A673 (cell line): ENCODE results near the gene ZFAND2B. TPM values are rescaled to one million over a fixed set of nuclear protein-coding genes. Genes with fewer than 3 reads are reported as not detected.

Source experiments
- BruUV-seq: library from RNA; stranded (reverse); fragments of 400-500 nt; replicated peaks from 2 replicates; lab custom pipeline; 2021; lab: Mats Ljungman, UMichigan
- CTCF ChIA-PET: fragments of 300-600 bp; sonication (Branson Sonifier 250); formaldehyde crosslinking; loops from one replicate; lab custom pipeline; 2022; ENCODE audit warnings: antibody characterized with exemption; lab: Charles Lee
- POLR2A ChIA-PET: fragments of 300-600 bp; sonication (Branson Sonifier 250); formaldehyde crosslinking; loops from one replicate; lab custom pipeline; 2022; ENCODE audit warnings: antibody characterized with exemption; ENCODE audit not compliant: low non-redundant PET; lab: Charles Lee
- DNase-seq: peaks from one replicate; pipeline ENCODE4 v3.0.0-alpha.2; 2015; ENCODE audit warnings: low spot score
- H3K27ac ChIP-seq: fragments of 200-600 bp; sonication (generic); 2 replicates; pipeline ENCODE4 v1.5.1; 2016; ENCODE audit warnings: mixed run types, low read depth, mild to moderate bottlenecking, mixed read lengths, antibody characterized with exemption, low read length; ENCODE audit not compliant: poor library complexity, severe bottlenecking
- H3K27me3 ChIP-seq: fragments of 200-600 bp; sonication (generic); replicated peaks from 2 replicates; pipeline ENCODE4 v1.6.1; 2017; ENCODE audit warnings: mixed run types, low read depth, mild to moderate bottlenecking, mixed read lengths, antibody characterized with exemption, low read length; ENCODE audit not compliant: insufficient read depth, poor library complexity
- H3K36me3 ChIP-seq: fragments of 200-600 bp; sonication (generic); 2 replicates; pipeline ENCODE4 v1.6.1; 2016; ENCODE audit warnings: mixed run types, mild to moderate bottlenecking, mixed read lengths, antibody characterized with exemption, low read length; ENCODE audit not compliant: insufficient read depth, poor library complexity, severe bottlenecking
- H3K4me1 ChIP-seq: fragments of 200-600 bp; sonication (generic); 2 replicates; pipeline ENCODE4 v1.6.1; 2017; ENCODE audit warnings: mixed run types, mild to moderate bottlenecking, mixed read lengths, antibody characterized with exemption, low read length; ENCODE audit not compliant: insufficient read depth, poor library complexity, severe bottlenecking
- H3K4me3 ChIP-seq: fragments of 200-600 bp; sonication (generic); 2 replicates; pipeline ENCODE4 v1.5.1; 2016; ENCODE audit warnings: low read depth, mixed run types, mild to moderate bottlenecking, mixed read lengths, low read length; ENCODE audit not compliant: poor library complexity, severe bottlenecking
- H3K9me3 ChIP-seq: fragments of 200-600 bp; sonication (generic); 2 replicates; pipeline ENCODE4 v1.6.1; 2016; ENCODE audit warnings: mixed run types, low read depth, mild to moderate bottlenecking, mixed read lengths, antibody characterized with exemption, low read length; ENCODE audit not compliant: poor library complexity, severe bottlenecking
- CTCF ChIP-seq: fragments of 300-800, 200-600 bp; sonication (generic); conservative IDR thresholded peaks from 2 replicates; pipeline ENCODE4 v1.5.1; 2017; ENCODE audit warnings: low read depth, mild to moderate bottlenecking, antibody characterized with exemption, low read length, moderate library complexity, mixed read lengths
- EZH2 ChIP-seq: fragments of 200-600 bp; sonication (generic); IDR thresholded peaks from 2 replicates; pipeline ENCODE4 v1.6.1; 2017; ENCODE audit warnings: borderline replicate concordance, low read depth, mild to moderate bottlenecking, mixed read lengths, antibody characterized with exemption, low read length; ENCODE audit not compliant: poor library complexity, severe bottlenecking
- intact Hi-C: fragments of 100-400 bp; cut with micrococcal nuclease; formaldehyde crosslinking; loops from one replicate; pipeline ENCODE4 v1.10.0; 2022; ENCODE audit not compliant: unreplicated experiment
- total RNA-seq: library from RNA; stranded (reverse); gene quantifications from 2 replicates; pipeline ENCODE4 v1.2.3, GENCODE V29; 2021

The ZFAND2B gene
- total RNA-seq, 1 experiment from 2014 or later, result 20.0 TPM

DNA sequence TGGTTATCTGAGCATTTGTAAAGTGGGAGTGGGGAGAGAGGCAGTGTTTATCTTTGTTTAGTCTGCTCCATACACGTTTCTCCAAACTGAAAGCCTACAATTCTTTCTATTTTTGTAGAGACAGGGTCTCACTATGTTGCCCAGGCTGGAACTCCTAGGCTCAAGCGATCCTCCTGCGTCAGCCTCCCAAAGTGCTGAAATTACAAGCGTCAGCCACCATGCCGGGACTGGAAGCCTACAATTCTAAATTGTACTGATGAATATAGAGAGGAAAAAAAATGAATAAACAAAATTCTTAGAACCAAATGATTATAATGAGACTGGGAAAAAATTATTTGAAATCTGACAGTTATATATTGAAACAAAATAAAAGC lies 1.4 kb upstream of the ZFAND2B start:
- no TSS peak for BruUV-seq
- Histone ChIP-seq H3K9me3 (no peaks in the 10 kb centered on the region), H3K27me3 (no peaks in the 10 kb centered on the region), H3K27ac (no peak overlapping the region), H3K36me3 (peaks cover 16% of the 10 kb centered on the region), H3K4me3 (no peak overlapping the region), H3K4me1 (peaks cover 15% of the 10 kb centered on the region)
- no peak for DNase-seq
- ChIA-PET CTCF (no interaction called here), POLR2A (no interaction called here)
- TF ChIP-seq EZH2 (no peak), CTCF (no peak)
- intact Hi-C loops, result no loop called here

DNA sequence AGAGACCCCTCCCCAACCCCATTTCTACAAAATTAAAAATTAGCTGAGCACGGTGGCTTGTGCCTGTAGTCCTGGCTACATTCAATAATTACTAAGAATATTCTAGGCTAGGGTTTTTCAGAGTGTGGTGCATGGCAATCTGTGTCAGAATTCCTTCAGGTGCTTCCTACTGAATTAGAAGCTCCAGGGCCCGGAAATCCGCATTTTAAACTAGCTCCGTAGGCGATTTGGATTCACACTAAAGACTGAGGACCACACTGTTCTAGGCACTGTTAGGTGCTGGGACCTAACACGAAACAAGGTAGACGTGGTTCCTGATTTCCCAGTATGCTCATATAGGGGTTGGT lies 628 bp upstream of the ZFAND2B start:
- BruUV-seq, result no TSS peak
- Histone ChIP-seq H3K4me1 (peaks cover 15% of the 10 kb centered on the region), H3K27ac (peak overlapping the region; percentile 78), H3K27me3 (no peaks in the 10 kb centered on the region), H3K9me3 (no peaks in the 10 kb centered on the region), H3K36me3 (peaks cover 24% of the 10 kb centered on the region), H3K4me3 (peak overlapping the region; percentile 75)
- intact Hi-C loops, result no loop called here
- no peak for TF ChIP-seq EZH2
- no peak for TF ChIP-seq CTCF
- CTCF ChIA-PET, result interaction anchor here (0.9 kb wide), 1 partner anchor 39 kb away, joined by 3 read pairs; no protein-coding TSS in a partner anchor
- DNase-seq, result no peak
- POLR2A ChIA-PET, result interaction anchor here (0.6 kb wide), 1 partner anchor 32 kb away, joined by 3 read pairs; no protein-coding TSS in a partner anchor

GRCh38 chr2:219207134-219207883 lies 727 bp downstream of the ZFAND2B start:
- peaks cover 29% of the 10 kb centered on the region for H3K36me3 ChIP-seq
- TF ChIP-seq CTCF (no peak), EZH2 (no peak)
- peak overlapping the region; percentile 75 for H3K4me3 ChIP-seq
- CTCF ChIA-PET, result interaction anchor here (0.6 to 0.9 kb wide), 3 partner anchors 31 to 303 kb away, joined by 3 to 4 read pairs (median 4); partner anchors contain the start of gene CNPPD1
- POLR2A ChIA-PET, result interaction anchor here (0.6 kb wide), 1 partner anchor 181 kb away, joined by 3 read pairs; no protein-coding TSS in a partner anchor
- H3K27ac ChIP-seq, result peak overlapping the region; percentile 78
- no peaks in the 10 kb centered on the region for H3K9me3 ChIP-seq
- no peak for DNase-seq
- intact Hi-C loops, result no loop called here
- BruUV-seq, result TSS peak; percentile 84
- peaks cover 15% of the 10 kb centered on the region for H3K4me1 ChIP-seq
- no peaks in the 10 kb centered on the region for H3K27me3 ChIP-seq
